NCI-H2029 (cell line): ENCODE data around the gene KRTAP19-8.
A peak's percentile ranks its signal among the peaks of the same experiment; 100 is the strongest.

ENCODE experiments used
- DNase-seq: peaks from one replicate; lab custom pipeline; 2025; lab: John Stamatoyannopoulos, UW

Gene KRTAP19-8

GRCh38 chr21:31012133-31013089 is 25.9 kb downstream of the KRTAP19-8 start:
- DNase-seq = no peak

GRCh38 chr21:31011412-31011811 is 26.9 kb downstream of the KRTAP19-8 start:
- DNase-seq = no peak

- DNase-seq = no peak
Observed at GRCh38 chr21:31008355-31008754, 29.9 kb downstream of the KRTAP19-8 start.

GRCh38 chr21:31005019-31005418 is 33.3 kb downstream of the KRTAP19-8 start:
- no peak for DNase-seq

- no peak for DNase-seq
Observed at GRCh38 chr21:31003471-31003870, 34.8 kb downstream of the KRTAP19-8 start.

- DNase-seq = no peak
Observed at GRCh38 chr21:30997541-30997940, 40.7 kb downstream of the KRTAP19-8 start.

GRCh38 chr21:30996728-30997127 is 41.5 kb downstream of the KRTAP19-8 start:
- DNase-seq = no peak

- DNase-seq = no peak
Observed at GRCh38 chr21:30994932-30995331, 43.3 kb downstream of the KRTAP19-8 start.

- DNase-seq = peak; percentile 26
Observed at GRCh38 chr21:30990514-30991262, 47.6 kb downstream of the KRTAP19-8 start.

GRCh38 chr21:30988706-30989105 is 49.6 kb downstream of the KRTAP19-8 start:
- no peak for DNase-seq
